HFF-Myc (cell line): ENCODE measurements around the gene BAX.
"Not testable (repeated sequence)": the region's sequence is repeated elsewhere in the genome, so short reads cannot be mapped to it uniquely, and the experiment has no call there.

ENCODE experiments used
- DNase-seq: peaks from one replicate; pipeline ENCODE4 v3.0.0-alpha.2; 2011; ENCODE audit warnings: low read depth; ENCODE audit errors: extremely low read depth
- H3K4me3 ChIP-seq: replicated peaks from 2 replicates; pipeline ENCODE4 v1.5.1; 2011; ENCODE audit warnings: low read depth, mild to moderate bottlenecking, control low read depth, low read length
- CTCF ChIP-seq: IDR thresholded peaks from 2 replicates; pipeline ENCODE4 v1.5.1; 2012; ENCODE audit warnings: mild to moderate bottlenecking, low read depth, low read length, control low read depth; ENCODE audit errors: missing control alignments

BAX gene

GRCh38 chr19:48914181-48914580, 40.5 kb upstream of the BAX start:
- no peak overlapping the region for H3K4me3 ChIP-seq
- TF ChIP-seq CTCF = no peak
- no peak for DNase-seq

- no peak for DNase-seq
- H3K4me3 ChIP-seq = no peak overlapping the region
- no peak for TF ChIP-seq CTCF
These were observed 38.9 kb upstream of the BAX start for GRCh38 chr19:48915757-48916156.

DNA sequence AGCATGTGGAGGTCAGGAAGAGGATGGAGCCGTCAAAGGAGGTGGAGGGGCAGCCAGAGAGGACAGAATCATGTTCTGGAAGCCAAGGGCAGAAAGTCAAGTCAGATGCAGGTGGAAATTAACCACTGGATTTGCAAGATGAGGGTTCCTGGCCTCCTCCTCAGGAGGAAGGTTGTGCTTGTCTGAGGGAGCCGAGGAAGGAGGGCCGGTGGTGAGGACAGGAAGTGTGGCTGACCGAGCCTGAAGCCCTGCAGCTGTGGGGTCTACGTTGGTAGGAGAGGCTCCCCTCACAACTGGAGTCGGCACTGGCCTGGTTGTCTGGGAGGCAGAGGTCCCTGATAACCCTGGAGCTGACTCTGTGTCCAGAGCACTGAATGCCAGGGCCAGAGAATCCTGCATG, 36.6 kb upstream of the BAX start:
- no peak for TF ChIP-seq CTCF
- H3K4me3 ChIP-seq = no peak overlapping the region
- no peak for DNase-seq

DNA sequence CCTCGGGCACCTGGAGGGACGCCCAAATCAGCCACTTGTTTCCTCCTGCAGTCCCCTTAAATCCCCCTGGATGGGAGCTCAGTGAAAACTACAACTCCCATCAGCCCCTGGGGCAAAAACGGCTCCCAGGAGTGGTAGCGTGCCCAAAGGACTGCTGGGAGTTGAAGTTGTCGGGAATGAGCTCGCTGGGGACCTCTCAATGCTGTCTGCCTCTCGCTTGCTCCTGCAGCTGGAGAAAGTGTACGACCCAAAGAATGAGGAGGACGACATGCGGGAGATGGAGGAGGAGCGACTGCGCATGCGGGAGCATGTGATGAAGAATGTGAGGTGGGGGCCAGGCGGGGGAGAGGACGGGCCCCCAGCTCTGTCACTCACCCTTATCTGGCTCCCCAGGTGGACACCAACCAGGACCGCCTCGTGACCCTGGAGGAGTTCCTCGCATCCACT, 35.9 kb upstream of the BAX start:
- no peak for DNase-seq
- H3K4me3 ChIP-seq = no peak overlapping the region
- TF ChIP-seq CTCF = no peak

DNA sequence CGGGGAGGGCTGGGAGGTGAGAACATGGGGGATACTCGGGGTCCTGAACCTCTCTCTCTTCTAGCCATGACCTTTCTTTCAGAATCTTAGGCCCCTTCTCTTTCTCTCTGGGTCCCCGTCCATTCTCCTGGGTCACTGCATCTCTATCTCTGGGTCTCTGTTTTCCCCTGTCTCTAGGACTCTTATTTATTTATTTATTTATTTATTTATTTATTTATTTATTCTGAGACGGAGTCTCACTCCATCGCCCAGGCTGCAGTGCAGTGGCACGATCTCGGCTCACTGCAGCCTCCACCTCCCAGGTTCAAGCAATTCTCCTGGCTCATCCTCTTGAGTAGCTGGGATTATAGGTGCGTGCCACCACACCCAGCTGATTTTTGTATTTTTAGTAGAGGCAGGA, 35.4 kb upstream of the BAX start:
- not testable (repeated sequence) for DNase-seq

DNA sequence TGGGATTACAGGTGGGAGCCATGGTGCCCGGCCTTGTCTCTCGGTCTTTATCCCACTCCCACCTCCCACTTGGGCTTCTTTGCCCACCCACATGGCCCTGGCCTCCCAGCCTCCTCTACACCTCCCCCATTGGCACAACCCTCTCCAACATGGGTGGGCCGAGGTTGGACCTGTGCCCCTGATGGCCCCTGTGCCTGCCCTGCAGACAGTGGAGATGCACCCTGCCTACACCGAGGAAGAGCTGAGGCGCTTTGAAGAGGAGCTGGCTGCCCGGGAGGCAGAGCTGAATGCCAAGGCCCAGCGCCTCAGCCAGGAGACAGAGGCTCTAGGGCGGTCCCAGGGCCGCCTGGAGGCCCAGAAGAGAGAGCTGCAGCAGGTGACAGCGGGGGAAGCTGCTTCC, 33.7 kb upstream of the BAX start:
- H3K4me3 ChIP-seq = no peak overlapping the region
- no peak for DNase-seq
- TF ChIP-seq CTCF = no peak

More for the DNA sequence above, 35.4 kb upstream of the BAX start:
- H3K4me3 ChIP-seq = not testable (repeated sequence)

DNA sequence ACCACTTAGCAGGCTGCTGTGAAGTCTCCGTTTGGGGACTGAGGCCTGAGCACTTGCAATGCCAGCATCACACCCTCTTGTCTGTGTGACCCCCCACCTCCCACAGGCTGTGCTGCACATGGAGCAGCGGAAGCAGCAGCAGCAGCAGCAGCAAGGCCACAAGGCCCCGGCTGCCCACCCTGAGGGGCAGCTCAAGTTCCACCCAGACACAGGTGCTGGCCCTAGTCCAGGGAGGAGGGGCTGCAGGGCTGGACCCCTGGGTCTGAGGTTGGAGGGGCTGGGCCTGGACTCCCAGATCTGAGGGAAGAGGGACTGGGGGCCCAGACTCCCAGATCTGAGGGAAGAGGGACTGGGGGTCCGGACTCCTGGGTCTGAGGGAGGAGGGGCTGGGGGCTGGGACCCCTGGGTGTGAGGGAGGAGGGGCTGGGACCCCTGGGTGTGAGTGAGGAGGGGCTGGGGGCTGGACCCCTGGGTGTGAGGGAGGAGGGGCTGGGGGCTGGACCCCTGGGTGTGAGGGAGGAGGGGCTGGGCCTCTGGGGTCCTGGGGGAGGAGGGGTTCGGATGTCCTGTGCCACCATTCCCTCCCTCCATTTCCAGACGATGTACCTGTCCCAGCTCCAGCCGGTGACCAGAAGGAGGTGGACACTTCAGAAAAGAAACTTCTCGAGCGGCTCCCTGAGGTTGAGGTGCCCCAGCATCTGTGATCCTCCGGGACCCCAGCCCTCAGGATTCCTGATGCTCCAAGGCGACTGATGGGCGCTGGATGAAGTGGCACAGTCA, 32.8 kb upstream of the BAX start:
- no peak overlapping the region for H3K4me3 ChIP-seq
- no peak for TF ChIP-seq CTCF
- no peak for DNase-seq
